SKM-1 (cell line): ENCODE data around the gene EPHB6.

ENCODE experiments used
- DNase-seq: peaks from one replicate; lab custom pipeline; 2025; ENCODE audit not compliant: unreplicated experiment; lab: John Stamatoyannopoulos, UW

EPHB6 gene

DNA sequence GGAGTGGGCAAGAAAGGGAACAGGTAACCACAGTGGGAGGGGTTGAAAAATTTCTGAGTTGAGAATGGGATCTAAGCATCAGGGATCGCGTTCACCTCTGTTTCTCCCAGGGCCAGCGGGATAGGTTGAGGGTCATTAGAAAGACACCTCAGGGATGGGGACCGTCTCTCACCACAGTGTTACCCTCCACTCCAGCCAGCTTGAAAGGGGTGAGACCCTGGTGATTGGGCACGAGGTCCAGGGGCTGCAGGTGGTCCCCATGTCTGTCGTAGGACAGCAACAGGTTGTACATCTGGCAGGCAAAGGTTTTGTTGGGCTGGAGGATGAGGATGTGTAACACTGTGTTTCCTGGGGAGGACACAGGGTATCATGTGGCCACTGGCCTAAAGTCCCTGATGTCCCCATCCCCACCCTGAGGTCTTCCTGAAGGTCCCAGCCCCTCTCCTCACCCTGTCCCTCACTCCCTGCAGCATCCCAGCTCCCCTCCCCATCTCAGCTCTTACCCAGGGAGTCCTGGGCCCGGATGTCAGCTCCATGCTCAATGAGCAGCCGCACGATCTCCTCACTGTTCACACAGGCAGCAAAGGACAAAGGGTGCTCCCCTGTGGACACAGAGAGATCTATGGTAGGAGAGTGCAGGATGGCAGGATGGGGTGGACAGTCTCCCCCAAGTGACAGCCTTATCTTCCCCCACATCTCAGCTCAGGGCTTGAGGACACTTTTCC lies 21.5 kb downstream of the EPHB6 start:
- DNase-seq = no peak

DNA sequence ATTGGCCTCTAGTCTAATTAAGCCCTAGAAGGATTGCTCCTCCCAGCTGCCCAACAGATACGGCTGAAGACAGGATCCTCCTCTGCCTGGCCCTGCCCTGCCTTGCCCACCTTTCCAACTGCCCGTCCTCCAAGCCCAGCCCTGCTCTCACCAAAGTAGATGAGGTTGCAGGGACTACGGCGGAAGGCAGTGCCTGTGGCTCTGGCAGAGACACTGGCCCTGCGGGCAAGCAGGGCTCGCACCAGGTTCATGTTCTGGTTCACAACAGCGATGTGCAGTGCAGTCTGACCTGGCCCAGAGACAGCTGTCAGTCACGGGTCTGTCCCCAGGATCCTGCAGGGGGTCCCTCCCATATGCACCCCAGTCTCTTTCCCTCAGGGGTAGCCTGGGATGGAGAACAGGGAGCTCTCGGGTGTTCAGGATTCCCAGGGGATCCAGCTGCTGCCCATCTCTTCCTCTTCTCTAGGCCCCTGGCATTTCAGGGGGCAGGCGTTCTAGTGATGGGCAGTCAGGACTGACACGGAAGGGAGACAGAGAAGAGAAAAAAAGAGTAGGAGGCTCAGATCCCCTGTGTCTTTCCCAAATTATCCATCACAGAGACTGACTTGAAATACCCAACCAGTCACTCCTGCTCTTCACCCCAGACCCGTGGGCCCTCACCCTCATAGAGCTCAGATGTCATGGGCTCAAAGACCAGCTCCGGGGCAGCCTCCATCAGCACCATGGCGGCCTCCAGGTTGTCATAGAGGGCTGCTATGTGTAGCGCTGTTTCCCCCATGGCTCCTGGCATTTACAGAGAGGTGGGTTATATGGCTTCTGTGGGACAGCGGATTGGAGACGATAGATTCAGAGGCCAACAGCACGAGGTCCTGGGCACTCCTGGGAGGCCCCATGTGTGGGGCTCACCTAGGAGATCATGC lies 22.4 kb downstream of the EPHB6 start:
- DNase-seq = no peak

DNA sequence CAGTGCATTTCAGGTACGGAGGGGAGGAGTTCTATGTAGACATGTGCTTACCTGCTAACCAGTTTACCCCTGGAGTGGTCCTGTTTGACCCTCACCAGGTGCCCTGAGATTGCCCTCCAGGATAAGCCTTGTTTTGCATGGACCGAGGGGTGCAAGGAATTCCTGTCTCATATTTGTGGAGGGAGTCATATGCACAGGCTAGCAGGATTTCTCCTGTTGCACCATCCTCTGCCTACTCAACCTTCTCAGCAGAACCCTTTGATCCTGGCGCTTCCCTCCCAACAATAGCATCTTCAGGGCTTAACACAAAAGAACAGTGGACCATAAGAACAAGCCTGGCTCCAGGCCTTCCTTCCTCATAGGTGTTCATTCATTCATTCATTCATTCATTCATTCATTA lies 23.4 kb downstream of the EPHB6 start:
- no peak for DNase-seq

DNA sequence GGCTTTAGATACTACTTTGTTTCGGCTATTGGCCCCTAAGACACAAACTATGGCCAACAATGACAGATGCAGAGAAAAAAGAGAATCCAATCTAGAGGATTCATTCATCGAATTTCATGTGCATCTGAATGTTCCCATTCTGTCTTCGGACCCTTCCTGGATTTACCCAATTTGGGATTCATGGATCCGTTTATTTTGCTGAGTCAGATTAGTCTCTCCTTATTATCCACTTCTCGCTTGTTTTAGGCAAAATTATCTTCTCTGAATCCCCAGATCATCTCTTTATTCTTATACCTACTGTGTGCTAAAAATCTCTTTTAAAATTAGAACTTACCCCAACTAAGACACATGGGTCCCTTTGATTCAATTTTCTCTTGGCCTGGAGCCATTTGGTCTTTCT lies 24.2 kb downstream of the EPHB6 start:
- no peak for DNase-seq

DNA sequence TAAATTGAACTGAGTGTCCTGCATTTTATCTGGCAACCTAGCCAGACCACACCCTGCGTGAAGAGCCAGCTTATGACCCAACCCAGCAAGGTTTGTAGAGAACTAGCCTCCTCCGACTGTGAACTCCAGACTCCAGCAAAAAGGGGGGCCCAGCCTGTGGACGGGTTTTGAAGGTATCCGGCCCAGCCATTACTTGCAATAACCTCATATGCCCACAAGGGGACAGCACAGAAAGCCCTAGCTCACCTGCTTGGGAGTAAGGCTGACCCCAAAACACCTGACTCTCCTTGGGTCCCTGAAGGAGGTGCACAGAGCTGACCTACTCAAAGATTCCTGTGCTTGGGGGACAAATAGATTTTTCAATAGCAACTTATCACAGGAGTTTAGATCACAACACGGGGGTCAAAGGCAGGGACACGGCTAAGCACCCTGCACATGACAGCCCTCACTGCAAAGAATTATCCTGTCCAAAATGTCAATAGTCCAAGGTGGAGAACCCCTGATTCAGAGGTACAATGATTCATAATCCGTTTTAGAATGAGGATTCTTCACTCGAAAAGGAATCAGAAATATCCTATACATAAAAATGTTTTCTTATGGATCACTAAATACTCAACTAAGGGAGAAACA lies 26.1 kb downstream of the EPHB6 start:
- peak; percentile 16 for DNase-seq

DNA sequence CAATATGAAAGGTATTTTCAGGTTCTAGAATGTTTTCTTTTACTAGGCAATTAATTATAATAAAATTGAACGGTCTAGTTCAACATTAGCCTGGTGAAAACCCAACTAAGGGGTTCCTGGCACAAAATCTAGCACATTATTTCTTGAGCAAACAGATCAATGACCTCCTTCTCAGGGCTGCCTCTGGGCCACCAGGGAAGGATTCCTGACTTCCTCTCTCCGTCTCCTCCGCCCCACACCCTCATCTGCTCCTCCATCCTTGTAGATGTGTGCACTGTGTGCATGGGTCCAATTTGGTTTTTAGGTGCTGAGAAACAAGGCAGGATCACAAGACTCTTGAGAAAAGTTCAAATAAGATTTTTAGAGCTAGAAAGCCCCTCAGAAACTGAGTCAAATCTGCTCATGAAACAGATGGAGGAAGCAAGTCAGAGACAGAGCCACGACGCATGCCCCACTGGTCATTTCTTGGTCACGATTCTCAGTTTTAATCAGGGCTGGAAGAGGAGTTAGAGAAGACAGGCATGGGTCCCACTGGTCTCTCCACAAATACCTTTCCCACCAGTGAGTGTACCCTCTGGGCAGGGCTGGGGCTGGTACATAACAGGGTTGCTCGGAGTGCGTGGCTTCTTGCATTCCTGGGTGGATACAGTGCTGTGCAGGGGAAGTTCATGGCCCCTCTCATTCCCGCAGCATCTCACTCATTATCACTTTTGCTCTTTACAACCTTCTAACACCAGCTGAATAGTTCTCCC lies 26.9 kb downstream of the EPHB6 start:
- DNase-seq = no peak

DNA sequence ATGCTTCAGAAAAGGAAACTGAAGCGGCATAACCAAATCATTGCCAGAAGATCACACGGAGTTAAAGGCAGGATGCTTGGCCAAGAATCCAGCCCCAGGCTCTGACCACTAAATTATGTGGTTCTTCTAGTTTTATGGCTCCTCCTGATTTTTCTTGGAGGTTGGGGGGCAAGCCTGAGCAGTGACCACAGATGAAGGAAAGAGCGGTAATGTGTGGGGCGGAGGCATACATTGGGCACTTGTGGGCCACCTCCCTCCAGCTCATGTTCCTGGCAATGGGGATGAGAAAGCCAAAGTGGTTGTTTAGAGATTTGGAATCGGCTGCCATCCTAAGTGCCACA lies 27.4 kb downstream of the EPHB6 start:
- no peak for DNase-seq

DNA sequence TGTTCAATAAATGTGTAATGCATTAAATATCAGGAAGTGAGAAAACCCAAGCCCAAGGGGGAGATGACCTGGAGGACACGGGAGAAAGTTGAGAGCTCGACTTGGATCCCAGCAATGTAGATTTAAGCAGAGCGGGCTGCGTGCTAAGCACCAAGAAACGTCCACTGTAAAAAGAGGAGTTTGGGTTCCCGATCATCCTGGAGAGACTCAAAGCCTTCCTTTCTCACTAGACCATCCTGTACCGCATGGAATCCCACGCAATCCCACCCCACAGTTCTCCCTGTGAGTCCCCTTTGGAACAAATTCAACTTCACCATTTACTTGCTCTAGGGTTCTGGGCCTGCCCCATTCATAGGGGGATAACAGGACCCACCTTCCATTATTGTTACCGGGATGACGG lies 28.3 kb downstream of the EPHB6 start:
- no peak for DNase-seq

DNA sequence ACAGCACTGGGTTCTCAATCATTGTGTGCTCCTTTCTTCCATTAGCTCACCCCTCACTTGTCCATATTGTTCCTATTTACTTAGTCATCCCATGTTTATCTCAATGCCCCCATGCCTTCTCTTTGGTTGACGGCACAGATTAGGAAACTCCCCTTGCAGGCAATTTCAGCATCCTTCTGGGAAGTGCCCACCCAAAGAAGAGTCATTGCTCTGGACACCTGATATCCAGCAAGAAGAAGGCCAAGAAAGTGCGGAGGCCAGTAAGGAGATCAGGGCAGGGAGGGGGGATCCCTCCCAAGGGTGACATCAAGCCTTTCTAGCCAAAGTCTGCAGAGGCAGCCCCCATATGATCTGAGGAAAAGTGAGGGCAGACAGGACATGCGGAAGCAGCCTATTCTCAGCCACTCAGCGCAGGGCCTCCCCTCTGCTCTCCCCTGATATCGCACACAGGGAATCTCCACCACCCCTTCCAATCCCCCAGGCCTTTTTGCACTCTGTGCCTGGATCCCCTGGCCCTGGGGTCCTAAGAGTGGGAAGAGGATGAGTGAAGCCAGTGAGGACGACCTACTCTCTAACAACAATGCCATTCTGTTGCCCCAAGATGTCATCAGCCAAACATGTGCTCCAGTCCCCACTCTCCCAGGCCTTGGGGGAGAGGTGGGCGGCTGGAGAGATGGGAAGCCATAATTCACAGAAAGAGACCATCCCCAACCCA lies 28.9 kb downstream of the EPHB6 start:
- no peak for DNase-seq

DNA sequence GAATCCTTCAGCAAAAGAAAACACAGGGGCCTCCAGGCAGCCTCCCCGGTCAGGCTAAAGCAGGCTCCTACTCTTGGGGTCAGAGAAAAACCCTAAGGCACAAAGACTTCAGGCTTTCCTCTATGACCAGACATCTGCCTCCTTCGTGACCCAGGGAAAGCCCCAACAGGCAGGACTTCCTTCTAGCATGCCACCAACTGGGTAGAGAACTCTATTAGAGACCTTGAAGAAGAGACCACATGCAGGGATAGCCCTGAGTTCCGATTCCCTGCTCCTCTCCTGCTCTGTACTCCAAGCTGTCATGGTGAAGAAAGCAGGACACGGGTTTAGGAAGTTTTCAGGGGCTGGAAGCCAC lies 29.4 kb downstream of the EPHB6 start:
- DNase-seq = no peak

DNA sequence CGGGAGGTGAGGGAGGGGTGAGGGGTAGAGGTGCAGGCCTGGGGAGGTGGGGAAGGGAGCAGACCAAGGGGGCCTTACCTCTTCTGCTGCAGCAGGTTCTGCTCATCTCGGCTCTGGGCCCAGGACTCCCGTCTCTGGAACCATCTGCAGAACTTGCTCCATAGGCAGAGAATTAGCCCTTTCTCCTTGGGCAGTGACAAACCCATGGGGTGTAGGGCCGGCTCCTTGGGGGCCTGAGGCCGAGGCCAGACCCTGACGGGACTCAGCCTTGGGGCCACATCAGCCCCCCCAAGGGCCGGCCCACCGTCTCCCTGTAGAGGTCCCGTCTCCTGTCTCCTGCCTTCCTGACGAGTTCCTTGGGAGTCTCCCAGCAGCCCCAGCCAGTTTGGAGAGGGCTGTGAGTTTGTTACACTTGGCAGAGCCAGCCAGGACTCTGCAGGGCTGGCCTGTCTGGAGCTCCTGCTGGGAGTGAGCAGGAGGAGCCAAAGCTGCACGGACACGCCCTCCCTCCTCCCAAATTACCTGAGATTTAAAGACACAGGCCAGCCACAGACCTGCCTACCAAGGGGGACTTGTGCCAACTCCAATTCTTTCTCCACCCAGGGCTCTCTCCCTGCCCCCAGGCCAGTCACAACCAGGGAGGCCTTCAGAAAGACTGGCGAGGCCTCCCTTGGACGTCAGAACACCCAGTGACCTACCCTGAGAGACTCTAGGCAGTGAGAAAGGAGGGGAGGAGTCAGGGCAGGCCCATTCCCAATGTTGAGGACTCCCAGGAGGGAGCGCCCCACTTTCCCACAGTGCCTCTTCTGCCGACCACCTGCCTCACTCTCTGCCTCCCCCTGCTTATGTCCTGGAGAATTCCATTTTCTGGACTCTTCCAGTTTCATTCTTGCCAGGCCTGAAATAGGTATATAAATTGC lies 30.7 kb downstream of the EPHB6 start, which contains the start of gene TRPV6:
Gene TRPV6, minus strand, starts transcription at position 435 of the 920 bp plus-strand sequence.
- DNase-seq = no peak

DNA sequence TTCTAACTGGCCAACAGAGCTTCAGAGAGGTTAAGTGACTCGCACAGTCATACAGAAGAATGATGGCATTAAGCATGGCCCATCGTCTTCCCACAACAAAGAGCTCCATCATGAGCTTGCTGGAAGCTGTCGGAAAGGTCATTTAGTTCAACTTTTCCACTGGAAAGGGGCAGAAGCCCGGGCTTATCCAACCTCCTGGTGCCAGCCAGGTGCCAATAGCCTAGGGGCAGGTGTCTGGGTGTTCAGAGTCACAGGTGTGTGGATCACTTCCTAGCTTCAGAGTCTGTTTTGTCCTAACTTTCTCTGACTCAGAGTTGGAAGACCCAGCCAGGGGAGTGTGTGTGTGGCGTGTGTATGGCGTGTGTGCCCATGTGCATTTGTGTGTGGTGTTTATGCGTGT lies 32.0 kb downstream of the EPHB6 start:
- DNase-seq = no peak

DNA sequence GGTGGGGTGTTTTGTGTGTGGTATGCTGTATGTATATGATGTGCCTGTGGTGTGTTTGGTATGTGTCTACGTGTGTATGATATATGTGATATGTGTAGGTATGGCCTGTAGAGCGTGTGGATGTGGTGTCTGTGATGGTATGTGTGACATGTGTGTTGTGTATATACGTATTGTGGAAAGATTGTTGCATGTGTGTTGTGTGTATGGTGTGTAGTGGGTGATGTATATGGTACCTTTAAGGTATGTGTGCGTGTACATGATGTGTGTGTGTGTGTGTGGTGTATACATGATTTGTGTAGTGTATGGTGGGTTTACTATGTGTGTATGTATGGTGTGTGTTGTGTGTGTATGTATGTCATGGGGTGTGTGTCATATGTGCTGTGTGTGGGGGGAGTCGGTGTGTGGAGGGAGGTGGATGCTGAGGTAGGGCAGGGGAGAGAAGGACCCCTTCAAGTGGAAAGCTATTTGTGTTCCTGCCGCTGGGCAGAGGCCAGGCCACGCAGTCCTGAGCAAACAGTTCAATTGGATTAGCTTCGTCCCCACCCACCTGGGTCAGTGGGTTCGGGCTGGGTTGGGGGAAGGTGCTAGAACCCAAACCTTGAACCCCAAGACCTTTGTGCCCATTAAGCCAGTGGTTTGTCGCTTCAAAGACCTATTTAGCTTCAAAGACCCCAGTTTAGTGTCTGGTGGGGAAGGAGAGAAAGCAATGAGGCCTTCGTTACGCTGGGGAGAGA lies 32.6 kb downstream of the EPHB6 start:
- DNase-seq = no peak

DNA sequence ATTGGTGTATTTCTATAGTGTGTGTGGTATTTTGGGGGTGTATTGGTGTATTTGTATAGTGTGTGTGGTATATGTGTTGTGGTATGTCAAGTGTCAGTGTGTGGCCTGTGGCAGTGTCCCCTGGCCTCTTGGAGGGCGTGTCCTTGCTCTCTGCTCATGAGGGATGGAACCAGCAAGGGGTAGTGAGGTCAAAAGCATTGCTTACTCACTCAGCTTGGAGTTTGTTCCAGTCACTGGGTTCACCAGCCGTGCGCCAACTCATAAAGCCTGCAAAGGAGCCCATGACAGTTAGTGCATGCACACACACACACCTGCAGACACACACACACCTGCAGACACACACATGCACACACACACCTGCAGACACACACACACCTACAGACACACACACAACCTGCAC lies 34.9 kb downstream of the EPHB6 start:
- DNase-seq = no peak

DNA sequence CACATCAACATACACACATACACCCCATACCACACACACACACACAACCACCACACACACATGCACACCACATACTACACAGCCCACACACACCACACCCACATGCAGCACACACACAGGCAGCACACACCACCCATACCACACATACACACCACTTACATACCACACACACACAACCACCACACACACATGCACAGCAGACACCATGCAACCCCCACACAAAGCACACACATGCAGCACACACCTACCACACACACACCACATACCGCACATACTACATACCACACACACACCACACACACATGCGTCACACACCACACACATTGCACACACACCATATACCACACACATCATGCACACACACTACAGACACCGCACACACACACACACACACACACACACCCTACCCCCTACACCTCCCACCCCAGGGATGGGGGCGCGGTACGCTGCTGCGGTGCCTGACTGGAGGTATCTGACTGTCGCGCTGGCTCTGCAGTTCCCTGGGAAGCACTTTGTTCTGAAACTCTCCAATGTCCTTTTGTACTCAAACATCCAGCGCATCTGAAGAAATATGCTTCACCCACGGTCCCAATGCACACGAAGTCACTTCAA lies 36.1 kb downstream of the EPHB6 start:
- no peak for DNase-seq

DNA sequence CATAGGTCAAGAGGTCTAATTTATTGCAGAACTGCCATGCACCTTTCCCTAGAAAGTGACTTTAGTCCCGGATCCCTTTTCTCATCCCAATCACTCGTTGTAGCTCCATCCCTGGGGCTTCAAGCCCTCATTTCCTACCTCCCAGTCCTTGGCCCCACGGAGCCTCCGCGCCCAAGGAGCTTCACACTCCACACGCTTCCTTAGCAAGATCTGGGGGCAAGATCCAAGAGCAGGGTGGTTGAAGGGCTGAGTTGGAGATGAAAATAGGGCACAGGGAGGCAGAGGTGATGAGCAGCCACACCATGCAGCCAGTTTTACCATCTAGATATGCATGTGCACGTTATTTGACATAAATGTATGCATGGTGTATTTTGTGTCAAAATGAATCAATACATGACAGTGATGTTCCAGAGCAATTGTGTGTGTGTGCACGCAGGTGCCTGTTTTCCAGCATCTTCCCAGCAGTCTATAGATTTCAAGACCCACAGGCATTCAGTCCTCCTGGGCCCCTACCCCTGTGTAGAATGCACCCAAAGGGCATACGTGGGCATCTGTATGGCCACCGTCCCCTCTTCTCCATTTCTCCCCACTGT lies 36.7 kb downstream of the EPHB6 start:
- no peak for DNase-seq

DNA sequence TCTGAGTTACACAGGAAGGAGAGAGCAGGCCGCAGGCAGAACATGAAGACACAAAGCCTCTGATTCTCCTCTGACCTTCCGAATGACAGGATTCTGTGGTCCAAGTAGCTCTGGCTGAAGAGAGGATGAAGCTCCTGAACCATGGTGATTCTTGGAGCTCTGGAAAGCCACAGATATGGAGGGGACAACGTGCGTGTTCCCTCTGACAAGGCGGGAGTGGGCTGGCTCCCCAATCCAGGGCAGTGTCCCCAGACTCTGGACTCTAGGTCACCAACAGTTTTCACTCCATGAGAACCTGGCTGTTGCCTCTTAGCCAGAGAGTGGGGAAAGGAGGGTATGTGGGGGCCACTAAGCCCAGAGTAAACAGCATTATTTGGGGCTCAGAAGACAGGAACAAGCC lies 38.1 kb downstream of the EPHB6 start:
- DNase-seq = no peak
